Glutamatergic neuron (in vitro differentiated cells): Measurements from ENCODE around the gene FBXW5. TPM values are rescaled to one million over a fixed set of nuclear protein-coding genes. Genes with fewer than 3 reads are reported as not detected.

Experiments
- DNase-seq: peaks from one replicate; pipeline ENCODE4 v3.0.0; 2022
- H3K27ac Mint-ChIP-seq: one replicate; pipeline ENCODE4 v1.8.0; 2020; ENCODE audit warnings: mild to moderate bottlenecking, mixed read lengths, inconsistent platforms; ENCODE audit not compliant: unreplicated experiment
- H3K27me3 Mint-ChIP-seq: one replicate; pipeline ENCODE4 v1.8.0; 2020; ENCODE audit warnings: mild to moderate bottlenecking, moderate library complexity, mixed read lengths, inconsistent platforms; ENCODE audit not compliant: unreplicated experiment
- H3K36me3 Mint-ChIP-seq: one replicate; pipeline ENCODE4 v1.8.0; 2020; ENCODE audit warnings: mild to moderate bottlenecking, mixed read lengths, inconsistent platforms; ENCODE audit not compliant: unreplicated experiment
- H3K4me1 Mint-ChIP-seq: one replicate; pipeline ENCODE4 v1.8.0; 2020; ENCODE audit warnings: mild to moderate bottlenecking, low read depth, mixed read lengths, inconsistent platforms; ENCODE audit not compliant: unreplicated experiment
- H3K4me3 Mint-ChIP-seq: one replicate; pipeline ENCODE4 v1.8.0; 2020; ENCODE audit warnings: mild to moderate bottlenecking, mixed read lengths, inconsistent platforms; ENCODE audit not compliant: unreplicated experiment
- H3K9me3 Mint-ChIP-seq: one replicate; pipeline ENCODE4 v1.8.0; 2020; ENCODE audit warnings: mild to moderate bottlenecking, moderate library complexity, mixed read lengths, inconsistent platforms; ENCODE audit not compliant: unreplicated experiment
- CTCF ChIP-seq: fragments of 200-600 bp; sonication (generic); IDR thresholded peaks from one replicate; pipeline ENCODE4 v1.5.0; 2021; ENCODE audit not compliant: partially characterized antibody, unreplicated experiment
- total RNA-seq: library from RNA; stranded (reverse); fragmentation: NEBNext Ultra II Directional; extraction: Animal tissue kit (Norgen Biotek cat#: 25700); gene quantifications from one replicate; pipeline ENCODE4 v1.2.1, GENCODE V29; 2021; ENCODE audit not compliant: unreplicated experiment

Gene FBXW5
- total RNA-seq, 1 donor from 2014 or later: 77.9 TPM

GRCh38 chr9:136915632-136916329 lies 28.8 kb downstream of the FBXW5 start:
- no peak for TF ChIP-seq CTCF
- Mint-ChIP-seq H3K9me3 (peaks cover 5% of the 10 kb centered on the region), H3K4me3 (no peak overlapping the region), H3K4me1 (peaks cover 12% of the 10 kb centered on the region), H3K36me3 (no peaks in the 10 kb centered on the region), H3K27ac (no peak overlapping the region), H3K27me3 (peaks cover 2% of the 10 kb centered on the region)
- DNase-seq: no peak

- no peaks in the 10 kb centered on the region for H3K36me3 Mint-ChIP-seq
- no peak for TF ChIP-seq CTCF
- peaks cover 2% of the 10 kb centered on the region for H3K27me3 Mint-ChIP-seq
- DNase-seq: no peak
- peaks cover 4% of the 10 kb centered on the region for H3K9me3 Mint-ChIP-seq
- no peak overlapping the region for H3K4me3 Mint-ChIP-seq
- H3K4me1 Mint-ChIP-seq: peaks cover 12% of the 10 kb centered on the region
- H3K27ac Mint-ChIP-seq: no peak overlapping the region
Observed at GRCh38 chr9:136913701-136914438, 30.7 kb downstream of the FBXW5 start.

- peaks cover 4% of the 10 kb centered on the region for H3K36me3 Mint-ChIP-seq
- no peak overlapping the region for H3K27ac Mint-ChIP-seq
- H3K27me3 Mint-ChIP-seq: peaks cover 1% of the 10 kb centered on the region
- H3K4me1 Mint-ChIP-seq: peaks cover 7% of the 10 kb centered on the region
- no peak for DNase-seq
- no peak for TF ChIP-seq CTCF
- H3K9me3 Mint-ChIP-seq: peaks cover 2% of the 10 kb centered on the region
- H3K4me3 Mint-ChIP-seq: no peak overlapping the region
Observed at GRCh38 chr9:136910901-136911245, 33.7 kb downstream of the FBXW5 start.

- H3K4me3 Mint-ChIP-seq: no peak overlapping the region
Observed at GRCh38 chr9:136910197-136910900, 34.2 kb downstream of the FBXW5 start.

More at GRCh38 chr9:136910197-136910900, 34.2 kb downstream of the FBXW5 start:
- H3K4me1 Mint-ChIP-seq: peaks cover 2% of the 10 kb centered on the region
- no peak overlapping the region for H3K27ac Mint-ChIP-seq
- peaks cover 2% of the 10 kb centered on the region for H3K9me3 Mint-ChIP-seq
- peaks cover 1% of the 10 kb centered on the region for H3K27me3 Mint-ChIP-seq
- no peak for TF ChIP-seq CTCF
- H3K36me3 Mint-ChIP-seq: peaks cover 4% of the 10 kb centered on the region
- DNase-seq: no peak
